ENCODE results near the gene SRSF10.

SRSF10 gene

DNA sequence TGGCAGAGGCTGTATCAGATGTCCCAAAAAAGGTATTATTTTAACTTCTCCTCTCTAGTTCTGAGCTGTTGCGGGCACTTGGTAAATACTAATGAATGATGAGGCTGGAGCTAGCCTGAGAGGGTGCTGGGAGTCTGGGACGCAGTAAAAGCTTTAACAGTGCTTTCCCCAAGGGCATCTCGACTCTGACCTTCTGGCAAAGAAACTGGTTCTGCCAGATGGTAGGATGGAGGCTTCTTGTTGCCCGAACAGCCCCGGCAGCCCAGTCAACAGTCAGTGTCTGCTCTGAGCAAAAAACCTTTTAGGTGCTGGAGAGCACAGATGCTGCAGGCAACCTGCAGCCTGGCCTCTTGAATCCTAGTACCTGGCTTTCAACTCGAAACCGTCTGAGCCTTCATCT is 23.0 kb downstream of the SRSF10 start:
- Histone ChIP-seq H3F3A (ENCODE audit: insufficient read depth) (peaks cover 48% of the 10 kb centered on the region), H3K79me2 (ENCODE audit: insufficient read depth, low read length) (peaks cover 20% of the 10 kb centered on the region), H3K9ac (ENCODE audit: low read length) (peak overlapping the region; percentile 95), H3K27ac (ENCODE audit: low read depth, low read length) (peak overlapping the region; percentile 98), H3K9me2 (replicated peaks; ENCODE audit: insufficient read depth, low read length) (no peaks in the 10 kb centered on the region), H3K4me2 (ENCODE audit: low read depth, low read length, poor library complexity, severe bottlenecking) (peak overlapping the region; percentile 96), H3K4me3 (ENCODE audit: insufficient read depth, low read length, poor library complexity, severe bottlenecking) (no peak overlapping the region), H3K36me3 (ENCODE audit: low read length) (peaks cover 13% of the 10 kb centered on the region), H3K9me3 (ENCODE audit: insufficient read depth, low read length) (no peaks in the 10 kb centered on the region), H3K27me3 (ENCODE audit: low read length) (no peaks in the 10 kb centered on the region), H2AFZ (ENCODE audit: low read depth, low read length, severe bottlenecking) (peak overlapping the region; percentile 55), H4K20me1 (ENCODE audit: low read depth, low read length) (peaks cover 4% of the 10 kb centered on the region; the same call in 1 of the 2 replicates)
- TF ChIP-seq, protein P1, sequence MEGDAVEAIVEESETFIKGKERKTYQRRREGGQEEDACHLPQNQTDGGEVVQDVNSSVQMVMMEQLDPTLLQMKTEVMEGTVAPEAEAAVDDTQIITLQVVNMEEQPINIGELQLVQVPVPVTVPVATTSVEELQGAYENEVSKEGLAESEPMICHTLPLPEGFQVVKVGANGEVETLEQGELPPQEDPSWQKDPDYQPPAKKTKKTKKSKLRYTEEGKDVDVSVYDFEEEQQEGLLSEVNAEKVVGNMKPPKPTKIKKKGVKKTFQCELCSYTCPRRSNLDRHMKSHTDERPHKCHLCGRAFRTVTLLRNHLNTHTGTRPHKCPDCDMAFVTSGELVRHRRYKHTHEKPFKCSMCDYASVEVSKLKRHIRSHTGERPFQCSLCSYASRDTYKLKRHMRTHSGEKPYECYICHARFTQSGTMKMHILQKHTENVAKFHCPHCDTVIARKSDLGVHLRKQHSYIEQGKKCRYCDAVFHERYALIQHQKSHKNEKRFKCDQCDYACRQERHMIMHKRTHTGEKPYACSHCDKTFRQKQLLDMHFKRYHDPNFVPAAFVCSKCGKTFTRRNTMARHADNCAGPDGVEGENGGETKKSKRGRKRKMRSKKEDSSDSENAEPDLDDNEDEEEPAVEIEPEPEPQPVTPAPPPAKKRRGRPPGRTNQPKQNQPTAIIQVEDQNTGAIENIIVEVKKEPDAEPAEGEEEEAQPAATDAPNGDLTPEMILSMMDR (IDR thresholded peaks at IDR 0.05; ENCODE audit: insufficient read depth, low read length, poor library complexity, severe bottlenecking) = no peak
- TF ChIP-seq EZH2phosphoT487 (conservative IDR thresholded peaks at IDR 0.05; ENCODE audit: low read length) = no peak

DNA sequence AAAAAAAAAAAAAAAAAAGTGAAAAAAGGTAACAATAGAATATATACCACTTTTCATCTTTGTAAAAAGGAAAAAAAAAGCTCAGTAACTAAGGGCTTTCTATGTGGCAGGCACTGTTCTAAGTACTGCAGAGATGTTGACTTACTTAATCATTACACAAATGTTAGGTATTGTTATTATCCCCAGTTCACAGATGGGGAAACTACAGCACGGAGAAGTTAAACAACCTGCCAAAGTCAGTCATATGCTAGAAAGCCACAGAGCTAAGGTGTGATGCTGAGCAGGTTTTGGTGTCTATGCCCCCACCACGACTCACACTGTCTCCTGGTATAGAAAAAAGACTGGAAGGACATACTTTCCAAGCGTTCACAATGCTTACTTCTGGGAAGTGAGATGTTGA is 27.1 kb downstream of the SRSF10 start:
- Histone ChIP-seq H3K4me2 (ENCODE audit: low read depth, low read length, poor library complexity, severe bottlenecking) (no peak overlapping the region), H3K9me3 (ENCODE audit: insufficient read depth, low read length) (no peaks in the 10 kb centered on the region), H3K27ac (ENCODE audit: low read depth, low read length) (no peak overlapping the region), H3K27me3 (ENCODE audit: low read length) (no peaks in the 10 kb centered on the region), H4K20me1 (ENCODE audit: low read depth, low read length) (no peaks in the 10 kb centered on the region), H3F3A (ENCODE audit: insufficient read depth) (peaks cover 14% of the 10 kb centered on the region), H3K9ac (ENCODE audit: low read length) (no peak overlapping the region), H2AFZ (ENCODE audit: low read depth, low read length, severe bottlenecking) (no peak overlapping the region), H3K9me2 (replicated peaks; ENCODE audit: insufficient read depth, low read length) (no peaks in the 10 kb centered on the region), H3K79me2 (ENCODE audit: insufficient read depth, low read length) (no peaks in the 10 kb centered on the region), H3K36me3 (ENCODE audit: low read length) (no peaks in the 10 kb centered on the region), H3K4me3 (ENCODE audit: insufficient read depth, low read length, poor library complexity, severe bottlenecking) (no peak overlapping the region)
- TF ChIP-seq, protein P1 (IDR thresholded peaks at IDR 0.05; ENCODE audit: insufficient read depth, low read length, poor library complexity, severe bottlenecking) = no peak
- TF ChIP-seq EZH2phosphoT487 (conservative IDR thresholded peaks at IDR 0.05; ENCODE audit: low read length) = no peak

DNA sequence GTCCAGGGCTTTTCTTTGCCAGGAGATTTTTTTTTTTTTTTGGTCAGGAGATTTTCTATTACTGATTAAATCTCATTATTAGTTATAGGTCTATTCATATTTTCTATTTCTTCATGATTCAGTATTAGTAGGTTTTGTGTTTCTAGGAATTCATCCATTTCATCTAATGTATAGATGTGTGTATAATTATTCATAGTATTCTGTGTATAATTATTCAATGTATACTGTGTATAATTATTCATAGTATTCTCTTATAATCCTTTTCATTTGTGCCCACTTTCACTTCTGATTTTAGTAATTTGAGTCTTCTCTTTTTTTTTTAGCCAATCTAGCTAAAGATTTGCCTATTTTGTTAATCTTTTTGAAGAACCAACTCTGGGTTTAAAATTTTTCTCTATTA is 32.8 kb downstream of the SRSF10 start:
- no peaks in the 10 kb centered on the region for H4K20me1 ChIP-seq (ENCODE audit: low read depth, low read length)
- H3K9me3 ChIP-seq (ENCODE audit: insufficient read depth, low read length) = no peaks in the 10 kb centered on the region
- no peak overlapping the region for H3K9ac ChIP-seq (ENCODE audit: low read length)
- no peaks in the 10 kb centered on the region for H3K9me2 ChIP-seq (replicated peaks; ENCODE audit: insufficient read depth, low read length)
- H3K36me3 ChIP-seq (ENCODE audit: low read length) = 0 out of 2 replicates have a peak, but pooled peaks cover 3% of the 10 kb centered on the region
- H3K79me2 ChIP-seq (ENCODE audit: insufficient read depth, low read length) = no peaks in the 10 kb centered on the region
- H2AFZ ChIP-seq (ENCODE audit: low read depth, low read length, severe bottlenecking) = no peak overlapping the region
- no peak overlapping the region for H3K4me2 ChIP-seq (ENCODE audit: low read depth, low read length, poor library complexity, severe bottlenecking)
- H3K27me3 ChIP-seq (ENCODE audit: low read length) = peaks cover 4% of the 10 kb centered on the region; the same call in 1 of the 2 replicates
- no peak for TF ChIP-seq EZH2phosphoT487 (conservative IDR thresholded peaks at IDR 0.05; ENCODE audit: low read length)
- TF ChIP-seq, protein P1 (IDR thresholded peaks at IDR 0.05; ENCODE audit: insufficient read depth, low read length, poor library complexity, severe bottlenecking) = no peak
- no peak overlapping the region for H3K27ac ChIP-seq (ENCODE audit: low read depth, low read length)
- peaks cover 4% of the 10 kb centered on the region; the same call in 1 of the 2 replicates for H3F3A ChIP-seq (ENCODE audit: insufficient read depth)
- no peak overlapping the region for H3K4me3 ChIP-seq (ENCODE audit: insufficient read depth, low read length, poor library complexity, severe bottlenecking)

Data from SU-DHL-6 (cell line).